ENCODE measurements around the gene CALR.
A peak's percentile ranks its signal among the peaks of the same experiment; 100 is the strongest.

CALR gene

GRCh38 chr19:12922959-12923358, 15.4 kb upstream of the CALR start:
- TF ChIP-seq CTCF (IDR thresholded peaks at IDR 0.05) = no peak
- TF ChIP-seq ZFX (IDR thresholded peaks at IDR 0.05; ENCODE audit: borderline replicate concordance) = no peak

GRCh38 chr19:12924621-12925310, 13.6 kb upstream of the CALR start:
- TF ChIP-seq ZFX (IDR thresholded peaks at IDR 0.05; ENCODE audit: borderline replicate concordance) = no peak
- TF ChIP-seq CTCF (IDR thresholded peaks at IDR 0.05) = no peak
- H3K27ac ChIP-seq = no peak overlapping the region

More at GRCh38 chr19:12922959-12923358, 15.4 kb upstream of the CALR start:
- H3K27ac ChIP-seq = no peak overlapping the region

- no peak for TF ChIP-seq ZFX (IDR thresholded peaks at IDR 0.05; ENCODE audit: borderline replicate concordance)
- TF ChIP-seq CTCF (IDR thresholded peaks at IDR 0.05) = no peak
- no peak overlapping the region for H3K27ac ChIP-seq
Measured at GRCh38 chr19:12930002-12930645, 8.3 kb upstream of the CALR start.

GRCh38 chr19:12932392-12933286, 5.8 kb upstream of the CALR start:
- H3K27ac ChIP-seq = peak overlapping the region; percentile 78
- no peak for TF ChIP-seq CTCF (IDR thresholded peaks at IDR 0.05)
- no peak for TF ChIP-seq ZFX (IDR thresholded peaks at IDR 0.05; ENCODE audit: borderline replicate concordance)

- TF ChIP-seq ZFX (IDR thresholded peaks at IDR 0.05; ENCODE audit: borderline replicate concordance) (no peak), CTCF (IDR thresholded peaks at IDR 0.05) (no peak)
- peak within 1 kb of the TSS; percentile 78 for H3K27ac ChIP-seq
Measured at GRCh38 chr19:12933287-12934072, 4.9 kb upstream of the CALR start, which contains the start of gene FARSA. Gene FARSA (minus strand): TSS chr19:12933711. CDS start chr19:12933696, 15 bp downstream.

GRCh38 chr19:12935071-12935470, 3.3 kb upstream of the CALR start:
- no peak overlapping the region for H3K27ac ChIP-seq
- TF ChIP-seq CTCF (IDR thresholded peaks at IDR 0.05) (no peak), ZFX (IDR thresholded peaks at IDR 0.05; ENCODE audit: borderline replicate concordance) (no peak)
